HEK293 (cell line): ENCODE results near the gene USP37.

Experiments
- CTCF ChIA-PET: fragments of 350-600 bp; formaldehyde crosslinking; extraction: SDS; loops from one replicate; lab custom pipeline; 2021; ENCODE audit warnings: antibody characterized with exemption; lab: Yijun Ruan, JAX
- POLR2A ChIA-PET: fragments of 300-600 bp; formaldehyde crosslinking; extraction: SDS; loops from one replicate; lab custom pipeline; 2020; ENCODE audit warnings: antibody characterized with exemption, inconsistent platforms; lab: Yijun Ruan, JAX
- H3K27ac ChIP-seq: fragments of 200-500 bp; sonication (Bioruptor generic); 2 replicates; pipeline ENCODE4 v1.5.1; 2014; ENCODE audit warnings: low read depth, low read length, control low read depth, inconsistent platforms; ENCODE audit errors: extremely low read depth
- H3K36me3 ChIP-seq, 2 experiments: fragments of 200-500 bp in 1 of 2; sonication (Bioruptor generic) in 1 of 2; 1 replicate in 1 of 2; 2 replicates in 1 of 2; pipeline ENCODE4 v1.5.1; 2014 to 2017; ENCODE audit warnings: inconsistent platforms in 2 of 2, low read length in 2 of 2; ENCODE audit not compliant: control insufficient read depth in 2 of 2, insufficient read depth in 1 of 2
- H3K4me1 ChIP-seq: fragments of 200-500 bp; sonication (Bioruptor generic); 2 replicates; pipeline ENCODE4 v1.5.1; 2014; ENCODE audit warnings: mild to moderate bottlenecking, low read length, inconsistent platforms; ENCODE audit not compliant: control insufficient read depth, insufficient read depth
- H3K4me3 ChIP-seq: 2 replicates; pipeline ENCODE4 v1.5.1; 2011; ENCODE audit warnings: low read depth, mild to moderate bottlenecking, control low read depth, low read length, moderate library complexity
- H3K9me3 ChIP-seq: fragments of 200-500 bp; sonication (Bioruptor generic); 2 replicates; pipeline ENCODE4 v1.5.1; 2014; ENCODE audit warnings: low read depth, low read length, inconsistent platforms; ENCODE audit not compliant: control insufficient read depth, insufficient read depth
- BCL11A ChIP-seq: fragments of 450-650 bp; formaldehyde crosslinking; IDR thresholded peaks from 2 replicates; pipeline ENCODE4 v1.5.1; 2016; ENCODE audit warnings: low read depth, missing biosample characterization, missing genetic modification characterization
- GLIS2 ChIP-seq: fragments of 450-650 bp; formaldehyde crosslinking; IDR thresholded peaks from 2 replicates; pipeline ENCODE4 v1.5.1; 2016; ENCODE audit warnings: missing biosample characterization, missing genetic modification characterization
- HOXA7 ChIP-seq: sonication (generic); formaldehyde crosslinking; IDR thresholded peaks from 2 replicates; pipeline ENCODE4 v1.8.1; 2022; ENCODE audit warnings: missing genetic modification reagents, borderline replicate concordance
- HOXD13 ChIP-seq: sonication (generic); formaldehyde crosslinking; IDR thresholded peaks from 2 replicates; pipeline ENCODE4 v1.8.0; 2022; ENCODE audit warnings: missing genetic modification reagents, borderline replicate concordance
- IKZF3 ChIP-seq: fragments of 450-650 bp; IDR thresholded peaks from 2 replicates; pipeline ENCODE4 v1.5.0; 2018; ENCODE audit warnings: missing biosample characterization, mild to moderate bottlenecking, missing genetic modification characterization, moderate library complexity
- KLF7 ChIP-seq: fragments of 450-650 bp; formaldehyde crosslinking; IDR thresholded peaks from 2 replicates; pipeline ENCODE4 v1.5.1; 2016; ENCODE audit warnings: missing biosample characterization, missing genetic modification characterization, borderline replicate concordance
- REPIN1 ChIP-seq: fragments of 450-650 bp; formaldehyde crosslinking; IDR thresholded peaks from 2 replicates; pipeline ENCODE4 v1.5.1; 2017; ENCODE audit warnings: missing biosample characterization, missing genetic modification characterization, low read depth
- SP7 ChIP-seq: fragments of 450-650 bp; formaldehyde crosslinking; IDR thresholded peaks from 2 replicates; pipeline ENCODE4 v1.5.1; 2016; ENCODE audit warnings: missing biosample characterization, missing genetic modification characterization
- WT1 ChIP-seq: fragments of 450-650 bp; formaldehyde crosslinking; IDR thresholded peaks from 2 replicates; pipeline ENCODE4 v1.5.1; 2016; ENCODE audit warnings: missing biosample characterization, missing genetic modification characterization
- YY2 ChIP-seq: fragments of 450-650 bp; formaldehyde crosslinking; IDR thresholded peaks from 2 replicates; pipeline ENCODE4 v1.5.1; 2016; ENCODE audit warnings: missing biosample characterization, missing genetic modification characterization
- ZBTB1 ChIP-seq: fragments of 450-650 bp; formaldehyde crosslinking; IDR thresholded peaks from 2 replicates; pipeline ENCODE4 v1.5.1; 2016; ENCODE audit warnings: missing biosample characterization, missing genetic modification characterization
- ZEB2 ChIP-seq: fragments of 450-650 bp; formaldehyde crosslinking; IDR thresholded peaks from 2 replicates; pipeline ENCODE4 v1.5.1; 2016; ENCODE audit warnings: missing biosample characterization, missing genetic modification characterization
- ZFP3 ChIP-seq: fragments of 450-650 bp; formaldehyde crosslinking; IDR thresholded peaks from 2 replicates; pipeline ENCODE4 v1.5.1; 2016; ENCODE audit warnings: low read depth, missing biosample characterization, missing genetic modification characterization
- ZNF10 ChIP-seq: fragments of 450-650 bp; formaldehyde crosslinking; IDR thresholded peaks from 2 replicates; pipeline ENCODE4 v1.5.1; 2017; ENCODE audit warnings: missing biosample characterization, missing genetic modification characterization
- ZNF112 ChIP-seq: fragments of 450-650 bp; formaldehyde crosslinking; IDR thresholded peaks from 2 replicates; pipeline ENCODE4 v1.5.0; 2017; ENCODE audit warnings: missing biosample characterization, missing genetic modification characterization
- ZNF132 ChIP-seq: fragments of 450-650 bp; formaldehyde crosslinking; IDR thresholded peaks from 2 replicates; pipeline ENCODE4 v1.5.1; 2017; ENCODE audit warnings: missing biosample characterization, missing genetic modification characterization, borderline replicate concordance
- ZNF140 ChIP-seq: fragments of 450-650 bp; formaldehyde crosslinking; IDR thresholded peaks from 2 replicates; pipeline ENCODE4 v1.5.1; 2016; ENCODE audit warnings: missing biosample characterization, missing genetic modification characterization
- ZNF155 ChIP-seq: fragments of 450-650 bp; formaldehyde crosslinking; IDR thresholded peaks from 2 replicates; pipeline ENCODE4 v1.5.1; 2016; ENCODE audit warnings: missing biosample characterization, missing genetic modification characterization
- ZNF16 ChIP-seq: fragments of 450-650 bp; formaldehyde crosslinking; IDR thresholded peaks from 2 replicates; pipeline ENCODE4 v1.5.1; 2016; ENCODE audit warnings: low read depth, missing biosample characterization, missing genetic modification characterization
- ZNF174 ChIP-seq: fragments of 450-650 bp; formaldehyde crosslinking; IDR thresholded peaks from 2 replicates; pipeline ENCODE4 v1.5.0; 2017; ENCODE audit warnings: missing biosample characterization, mild to moderate bottlenecking, missing genetic modification characterization
- ZNF23 ChIP-seq: fragments of 450-650 bp; formaldehyde crosslinking; IDR thresholded peaks from 2 replicates; pipeline ENCODE4 v1.5.1; 2016; ENCODE audit warnings: missing biosample characterization, missing genetic modification characterization, borderline replicate concordance
- ZNF324 ChIP-seq: fragments of 450-650 bp; formaldehyde crosslinking; IDR thresholded peaks from 2 replicates; pipeline ENCODE4 v1.5.1; 2016; ENCODE audit warnings: missing biosample characterization, missing genetic modification characterization
- ZNF37A ChIP-seq: fragments of 450-650 bp; IDR thresholded peaks from 2 replicates; pipeline ENCODE4 v1.5.1; 2018; ENCODE audit warnings: missing biosample characterization, missing genetic modification characterization
- ZNF394 ChIP-seq: fragments of 450-650 bp; formaldehyde crosslinking; IDR thresholded peaks from 2 replicates; pipeline ENCODE4 v1.5.1; 2016; ENCODE audit warnings: missing biosample characterization, missing genetic modification characterization, mild to moderate bottlenecking, moderate library complexity, borderline replicate concordance
- ZNF398 ChIP-seq: fragments of 450-650 bp; formaldehyde crosslinking; IDR thresholded peaks from 2 replicates; pipeline ENCODE4 v1.5.1; 2017; ENCODE audit warnings: missing biosample characterization, missing genetic modification characterization
- ZNF416 ChIP-seq: fragments of 450-650 bp; formaldehyde crosslinking; IDR thresholded peaks from 2 replicates; pipeline ENCODE4 v1.5.1; 2016; ENCODE audit warnings: missing biosample characterization, missing genetic modification characterization
- ZNF423 ChIP-seq: fragments of 450-650 bp; formaldehyde crosslinking; IDR thresholded peaks from 2 replicates; pipeline ENCODE4 v1.5.1; 2016; ENCODE audit warnings: missing biosample characterization, missing genetic modification characterization
- ZNF501 ChIP-seq: fragments of 450-650 bp; formaldehyde crosslinking; IDR thresholded peaks from 2 replicates; pipeline ENCODE4 v1.5.1; 2016; ENCODE audit warnings: missing biosample characterization, missing genetic modification characterization
- ZNF549 ChIP-seq: fragments of 450-650 bp; IDR thresholded peaks from 2 replicates; pipeline ENCODE4 v1.5.1; 2018; ENCODE audit warnings: missing biosample characterization, missing genetic modification characterization, mild to moderate bottlenecking, inconsistent platforms, moderate library complexity
- ZNF645 ChIP-seq: fragments of 450-650 bp; formaldehyde crosslinking; IDR thresholded peaks from 2 replicates; pipeline ENCODE4; 2016; ENCODE audit warnings: missing biosample characterization, missing genetic modification characterization
- ZNF658 ChIP-seq: fragments of 450-650 bp; formaldehyde crosslinking; IDR thresholded peaks from 2 replicates; pipeline ENCODE4; 2016; ENCODE audit warnings: missing biosample characterization, missing genetic modification characterization
- ZNF677 ChIP-seq: fragments of 450-650 bp; IDR thresholded peaks from 2 replicates; pipeline ENCODE4 v1.5.0; 2018; ENCODE audit warnings: missing biosample characterization, mild to moderate bottlenecking, missing genetic modification characterization, moderate library complexity
- ZNF777 ChIP-seq: fragments of 450-650 bp; formaldehyde crosslinking; IDR thresholded peaks from 2 replicates; pipeline ENCODE4 v1.5.1; 2017; ENCODE audit warnings: missing biosample characterization, missing genetic modification characterization, borderline replicate concordance
- ZNF791 ChIP-seq: fragments of 450-650 bp; formaldehyde crosslinking; IDR thresholded peaks from 2 replicates; pipeline ENCODE4 v1.5.1; 2016; ENCODE audit warnings: missing biosample characterization, missing genetic modification characterization
- TF ChIP-seq, protein P1 (sequence below): fragments of 450-650 bp; formaldehyde crosslinking; IDR thresholded peaks from 2 replicates; pipeline ENCODE4 v1.5.1; 2016; ENCODE audit warnings: missing biosample characterization, missing genetic modification characterization, low read depth
- TF ChIP-seq, protein P2 (sequence below): fragments of 450-650 bp; formaldehyde crosslinking; IDR thresholded peaks from 2 replicates; pipeline ENCODE4 v1.5.1; 2016; ENCODE audit warnings: missing biosample characterization, missing genetic modification characterization

Gene USP37

DNA sequence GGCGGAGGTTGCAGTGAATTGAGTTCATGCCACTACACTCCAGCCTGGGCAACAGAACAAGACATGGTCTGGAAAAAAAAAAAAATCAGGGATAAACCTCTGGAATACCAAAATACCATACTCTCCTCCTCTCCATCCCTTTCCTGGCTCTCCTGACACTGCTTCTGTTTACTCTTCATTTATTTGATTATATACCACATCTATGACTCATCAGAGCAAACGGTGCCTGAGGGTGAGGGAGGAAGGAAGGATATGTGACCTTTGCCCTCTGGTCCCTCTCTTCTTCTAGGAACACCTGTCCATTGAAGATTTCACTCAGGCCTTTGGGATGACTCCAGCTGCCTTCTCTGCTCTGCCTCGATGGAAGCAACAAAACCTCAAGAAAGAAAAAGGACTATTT lies 119.2 kb downstream of the USP37 start:
- Histone ChIP-seq H3K4me1 (no peaks in the 10 kb centered on the region), H3K9me3 (no peaks in the 10 kb centered on the region), H3K36me3 (peaks cover 3 to 57% of the 10 kb centered on the region in 2 experiments; a peak in 2 of 3 replicates), H3K27ac (no peak overlapping the region), H3K4me3 (no peak overlapping the region)
- ChIA-PET CTCF (no interaction called here), POLR2A (interaction anchor here (0.5 kb wide), 1 partner anchor 32 kb away, joined by 4 read pairs; no protein-coding TSS in a partner anchor)
- 0 out of 2 replicates have a peak, but pooled peaks have one; percentile 9 for TF ChIP-seq IKZF3 (tag by site-specific recombination)
- no peak for TF ChIP-seq ZNF398 (tag by site-specific recombination)
- TF ChIP-seq ZNF23 (tag by site-specific recombination) = no peak
- no peak for TF ChIP-seq ZNF658
- no peak for TF ChIP-seq ZNF416 (tag by site-specific recombination)
- TF ChIP-seq ZNF174 (tag by site-specific recombination) = no peak
- TF ChIP-seq ZNF501 = no peak
- 0 out of 2 replicates have a peak, but pooled peaks have one; percentile 69 for TF ChIP-seq WT1
- no peak for TF ChIP-seq ZNF140 (tag by site-specific recombination)
- TF ChIP-seq ZFP3 (tag by site-specific recombination) = no peak
- TF ChIP-seq, protein P1, sequence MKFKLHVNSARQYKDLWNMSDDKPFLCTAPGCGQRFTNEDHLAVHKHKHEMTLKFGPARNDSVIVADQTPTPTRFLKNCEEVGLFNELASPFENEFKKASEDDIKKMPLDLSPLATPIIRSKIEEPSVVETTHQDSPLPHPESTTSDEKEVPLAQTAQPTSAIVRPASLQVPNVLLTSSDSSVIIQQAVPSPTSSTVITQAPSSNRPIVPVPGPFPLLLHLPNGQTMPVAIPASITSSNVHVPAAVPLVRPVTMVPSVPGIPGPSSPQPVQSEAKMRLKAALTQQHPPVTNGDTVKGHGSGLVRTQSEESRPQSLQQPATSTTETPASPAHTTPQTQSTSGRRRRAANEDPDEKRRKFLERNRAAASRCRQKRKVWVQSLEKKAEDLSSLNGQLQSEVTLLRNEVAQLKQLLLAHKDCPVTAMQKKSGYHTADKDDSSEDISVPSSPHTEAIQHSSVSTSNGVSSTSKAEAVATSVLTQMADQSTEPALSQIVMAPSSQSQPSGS (tag by site-specific recombination) = no peak
- TF ChIP-seq ZNF324 (tag by site-specific recombination) = no peak
- TF ChIP-seq ZNF10 (tag by site-specific recombination) = no peak
- no peak for TF ChIP-seq KLF7 (tag by site-specific recombination)
- TF ChIP-seq ZEB2 (tag by site-specific recombination) = no peak
- 0 out of 2 replicates have a peak, but pooled peaks have one; percentile 17 for TF ChIP-seq ZNF394 (tag by site-specific recombination)
- TF ChIP-seq HOXA7 (CRISPR knock-in tag) = no peak
- TF ChIP-seq REPIN1 = no peak
- TF ChIP-seq, protein P2, sequence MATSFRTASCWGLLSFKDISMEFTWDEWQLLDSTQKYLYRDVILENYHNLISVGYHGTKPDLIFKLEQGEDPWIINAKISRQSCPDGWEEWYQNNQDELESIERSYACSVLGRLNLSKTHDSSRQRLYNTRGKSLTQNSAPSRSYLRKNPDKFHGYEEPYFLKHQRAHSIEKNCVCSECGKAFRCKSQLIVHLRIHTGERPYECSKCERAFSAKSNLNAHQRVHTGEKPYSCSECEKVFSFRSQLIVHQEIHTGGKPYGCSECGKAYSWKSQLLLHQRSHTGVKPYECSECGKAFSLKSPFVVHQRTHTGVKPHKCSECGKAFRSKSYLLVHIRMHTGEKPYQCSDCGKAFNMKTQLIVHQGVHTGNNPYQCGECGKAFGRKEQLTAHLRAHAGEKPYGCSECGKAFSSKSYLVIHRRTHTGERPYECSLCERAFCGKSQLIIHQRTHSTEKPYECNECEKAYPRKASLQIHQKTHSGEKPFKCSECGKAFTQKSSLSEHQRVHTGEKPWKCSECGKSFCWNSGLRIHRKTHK (tag by site-specific recombination) = no peak
- no peak for TF ChIP-seq ZNF791
- no peak for TF ChIP-seq ZBTB1
- no peak for TF ChIP-seq ZNF423 (tag by site-specific recombination)
- no peak for TF ChIP-seq ZNF112 (tag by site-specific recombination)
- no peak for TF ChIP-seq ZNF132 (tag by site-specific recombination)
- no peak for TF ChIP-seq YY2 (tag by site-specific recombination)
- TF ChIP-seq GLIS2 (tag by site-specific recombination) = no peak
- TF ChIP-seq HOXD13 = no peak
- no peak for TF ChIP-seq ZNF645 (tag by site-specific recombination)
- TF ChIP-seq ZNF677 (tag by site-specific recombination) = no peak
- no peak for TF ChIP-seq ZNF549 (tag by site-specific recombination)
- TF ChIP-seq BCL11A (tag by site-specific recombination) = peak; percentile 53; the same call in 1 of the 2 replicates
- no peak for TF ChIP-seq ZNF777
- no peak for TF ChIP-seq ZNF16
- peak; percentile 87 for TF ChIP-seq SP7
- no peak for TF ChIP-seq ZNF155 (tag by site-specific recombination)
- TF ChIP-seq ZNF37A = no peak
